Stimulated activated CD4-positive, alpha-beta T cell treated with anti-CD3 and anti-CD28 coated beads, Interleukin-15, amount 100 ng/mL, for 48 hours (primary cell): ENCODE measurements around the gene RBM39.
"Not testable (repeated sequence)": the region's sequence is repeated elsewhere in the genome, so short reads cannot be mapped to it uniquely, and the experiment has no call there.

ENCODE experiments used
- DNase-seq, 2 donors: peaks; one replicate each; pipeline ENCODE4 v3.0.0-alpha.2; 2020; ENCODE audit warnings: low read depth in 2 of 2

RBM39 gene

DNA sequence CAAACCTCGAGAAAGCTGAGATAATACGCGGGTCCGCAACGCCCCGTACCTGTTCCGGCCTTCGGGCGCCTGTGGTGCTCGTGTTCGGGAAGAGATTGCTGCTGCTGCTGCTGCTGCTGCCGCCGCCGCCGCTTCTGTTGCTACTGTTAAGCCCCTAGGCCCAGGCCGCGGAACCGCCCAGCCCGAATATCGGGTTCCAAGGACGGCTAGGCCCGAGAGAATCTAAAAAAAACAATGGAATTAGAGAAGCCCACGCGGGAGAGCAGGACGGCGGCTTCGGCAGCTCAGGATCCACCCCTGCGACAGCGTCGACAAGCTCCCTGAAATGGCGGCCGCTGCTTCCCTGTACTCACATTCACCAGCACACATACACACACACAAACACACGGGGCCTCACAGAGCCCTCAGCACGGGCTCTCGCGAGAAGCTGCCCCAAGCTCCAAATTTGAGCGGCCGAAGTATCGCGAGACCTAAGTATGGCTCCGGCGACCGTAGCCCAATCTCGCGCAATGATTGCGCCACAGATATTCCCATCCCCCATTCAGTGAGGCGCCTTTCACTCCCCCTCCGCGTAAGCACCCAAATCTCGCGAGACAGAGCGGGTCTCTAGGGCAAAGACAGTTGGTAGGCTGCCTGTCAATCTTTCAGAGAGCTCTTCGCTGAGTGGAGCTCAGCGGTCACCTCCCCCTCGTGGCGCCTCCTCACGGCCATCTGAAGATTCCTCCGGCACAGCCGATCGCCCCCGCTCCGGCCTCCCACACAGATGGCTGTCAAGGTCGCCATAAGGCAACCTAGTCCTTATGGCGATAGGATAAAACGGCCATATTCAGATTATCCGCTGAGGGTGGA is at the start of gene RBM39:
Gene RBM39, minus strand, starts transcription at position 369 of the 849 bp plus-strand sequence. CDS start 1,386 bp downstream, outside the sequence.
- DNase-seq: peak; percentile 99

DNA sequence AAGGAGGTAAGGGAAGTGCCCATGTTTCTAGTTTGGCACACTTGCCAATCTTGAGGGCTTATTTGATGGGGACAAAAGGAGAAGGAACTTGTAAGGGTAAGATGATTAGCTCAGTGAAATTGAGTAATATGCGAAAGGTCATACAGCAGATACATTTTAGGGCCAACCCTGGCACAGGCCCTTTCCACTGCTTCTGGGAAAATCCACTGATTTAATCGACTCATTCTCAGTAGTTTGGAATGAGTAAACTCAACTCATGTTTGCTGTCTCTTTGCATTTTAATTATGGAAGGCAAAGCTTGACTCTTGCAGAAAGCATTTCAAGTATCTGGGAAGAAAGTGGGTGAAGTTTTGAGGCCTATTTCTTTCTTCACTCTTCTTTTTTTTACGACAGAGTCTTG is 49.8 kb upstream of the RBM39 start:
- DNase-seq: no peak

DNA sequence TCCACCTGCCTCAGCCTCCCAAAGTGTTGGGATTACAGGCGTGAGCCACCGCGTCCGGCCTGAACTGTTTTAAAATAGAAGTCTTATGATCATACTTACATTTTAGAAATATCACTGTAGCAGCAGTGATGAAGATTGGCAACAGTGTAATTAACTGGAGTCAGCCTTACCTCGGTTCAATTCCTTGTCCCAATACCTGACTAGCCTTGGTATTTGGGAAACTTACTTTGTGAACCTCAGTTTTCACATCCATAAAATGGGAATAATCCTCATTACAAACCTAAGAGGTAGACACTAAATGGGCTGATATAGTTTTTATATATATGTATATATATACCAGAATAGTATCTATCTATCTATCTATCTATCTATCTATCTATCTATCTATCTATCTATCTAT is 49.0 kb upstream of the RBM39 start:
- DNase-seq: no peak

DNA sequence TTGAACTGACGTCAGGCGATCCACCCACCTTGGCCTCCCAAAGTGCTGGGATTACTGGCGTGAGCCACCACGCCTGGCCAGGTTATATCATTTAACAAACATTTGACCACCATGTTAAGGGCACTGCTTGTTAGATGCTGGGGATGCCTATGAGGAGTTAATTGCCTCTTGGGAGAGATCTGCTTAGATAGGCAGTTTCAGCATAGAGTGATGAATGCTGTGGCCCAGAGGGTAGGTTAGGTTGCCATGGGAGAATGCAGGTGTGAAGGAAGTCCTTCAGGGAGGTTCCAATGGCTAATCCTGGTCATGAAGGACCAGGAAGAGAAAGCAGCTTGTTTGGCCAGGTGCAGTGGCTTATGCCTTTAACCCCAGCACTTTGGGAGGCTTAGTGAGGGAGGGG is 46.7 kb upstream of the RBM39 start:
- DNase-seq: no peak

DNA sequence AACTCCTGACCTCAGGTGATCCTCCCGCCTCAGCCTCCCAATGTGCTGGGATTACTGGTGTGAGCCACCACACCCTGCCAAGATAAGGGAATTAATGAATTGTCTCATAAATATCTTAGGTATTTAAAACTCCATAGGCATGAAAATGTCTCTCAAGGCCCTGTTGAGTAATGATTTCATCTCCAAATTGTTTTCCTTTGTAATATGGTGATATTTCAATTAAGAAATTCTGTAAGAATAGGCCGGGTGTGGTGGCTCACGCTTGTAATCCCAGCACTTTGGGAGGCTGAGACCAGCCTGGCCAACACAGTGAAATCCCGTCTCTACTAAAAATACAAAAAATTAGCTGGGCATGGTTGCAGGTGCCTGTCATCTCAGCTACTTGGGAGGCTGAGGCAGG is 43.5 kb upstream of the RBM39 start:
- DNase-seq: not testable (repeated sequence)

DNA sequence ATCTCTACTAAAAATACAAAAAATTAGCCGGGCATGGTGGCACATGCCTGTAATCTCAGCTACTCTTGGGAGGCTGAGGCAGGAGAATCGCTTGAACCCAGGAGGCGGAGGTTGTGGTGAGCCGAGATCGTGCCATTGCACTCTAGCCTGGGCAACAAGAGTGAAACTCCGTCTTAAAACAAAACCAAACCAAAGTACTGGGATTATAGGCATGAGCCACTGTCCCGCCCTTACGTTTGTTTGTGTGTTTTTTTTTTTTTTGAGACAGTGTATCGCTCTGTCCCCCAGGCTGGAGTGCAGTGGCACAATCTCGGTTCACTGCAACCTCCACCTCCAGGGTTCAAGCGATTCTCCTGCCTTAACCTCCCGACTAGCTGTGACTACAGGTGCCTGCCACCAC is 41.8 kb upstream of the RBM39 start:
- DNase-seq: not testable (repeated sequence)

DNA sequence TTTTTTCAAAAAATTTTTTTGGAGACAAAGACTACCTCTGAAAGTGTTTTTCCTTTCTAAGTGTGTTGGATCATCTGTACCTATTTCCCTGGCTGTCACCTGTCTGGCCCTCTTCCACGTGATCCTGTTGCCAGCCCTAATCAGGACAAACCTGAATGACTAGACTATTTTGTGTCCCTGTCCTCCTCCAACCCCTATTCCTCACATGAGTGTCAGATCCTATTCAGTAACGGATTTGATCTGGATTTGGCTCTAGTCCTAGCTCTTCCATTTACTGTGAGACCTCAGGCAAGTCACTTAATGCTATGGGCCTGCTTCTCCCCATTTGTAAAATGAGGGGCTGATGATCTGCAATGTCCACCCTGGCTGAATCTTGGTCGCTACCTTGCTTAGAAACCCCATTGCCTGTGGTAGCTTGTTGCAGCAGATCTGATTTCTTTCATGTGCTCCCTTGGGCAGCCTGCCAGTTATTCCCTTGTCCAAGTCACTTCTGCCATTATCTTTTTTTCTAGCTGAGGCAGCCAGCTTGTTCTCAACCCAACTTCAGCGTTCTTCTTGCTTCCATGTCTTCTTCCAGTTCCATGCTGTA is 34.5 kb upstream of the RBM39 start:
- DNase-seq: no peak

DNA sequence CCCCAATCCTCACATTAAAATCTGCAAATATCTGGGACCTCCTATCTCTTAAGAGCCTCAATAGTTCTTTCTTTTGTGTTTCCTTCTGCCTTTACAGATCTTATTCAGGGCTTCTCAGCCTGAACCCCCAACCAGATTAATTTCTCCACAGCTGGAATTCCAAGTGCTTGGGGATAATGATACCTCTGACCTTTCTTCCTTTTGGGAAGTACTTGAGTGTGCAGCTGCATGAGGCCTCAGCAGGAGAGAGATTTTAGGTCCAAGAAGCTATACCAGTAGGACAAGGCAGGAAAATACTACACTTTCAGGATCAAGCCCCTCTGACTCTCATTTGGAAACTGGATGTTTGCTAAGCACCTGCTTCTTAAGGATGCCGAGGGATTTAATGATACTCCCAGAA is 32.3 kb upstream of the RBM39 start:
- DNase-seq: no peak

DNA sequence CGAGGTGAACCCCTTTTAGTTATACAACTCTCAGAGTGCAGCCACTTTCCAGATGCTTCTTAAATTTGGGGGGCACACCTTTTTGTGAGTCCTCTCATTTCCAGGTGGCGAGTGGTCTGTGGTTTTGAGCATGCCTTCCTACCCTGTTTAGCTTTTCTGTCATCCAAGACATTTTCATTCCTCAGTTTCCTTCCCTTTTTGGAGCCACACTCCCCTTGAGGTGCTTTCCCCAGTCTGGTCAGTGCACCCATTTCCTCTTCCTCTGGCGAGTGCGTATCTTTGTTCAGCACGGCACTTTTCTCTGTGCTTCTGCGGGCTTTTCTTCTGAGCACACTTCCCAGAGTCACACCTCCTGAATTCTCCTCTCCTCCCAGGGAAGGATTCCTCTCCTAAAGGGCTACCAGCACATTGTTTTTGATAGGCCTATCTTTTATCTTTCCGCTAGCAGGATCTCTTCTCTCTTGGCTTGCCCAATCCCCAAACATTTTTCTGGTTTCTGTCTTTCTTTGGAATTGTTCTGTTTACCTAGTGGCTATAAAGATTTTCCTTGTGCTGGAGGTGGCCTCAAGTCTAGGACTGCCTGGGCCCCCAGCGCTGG is 31.2 kb upstream of the RBM39 start:
- no peak for DNase-seq

DNA sequence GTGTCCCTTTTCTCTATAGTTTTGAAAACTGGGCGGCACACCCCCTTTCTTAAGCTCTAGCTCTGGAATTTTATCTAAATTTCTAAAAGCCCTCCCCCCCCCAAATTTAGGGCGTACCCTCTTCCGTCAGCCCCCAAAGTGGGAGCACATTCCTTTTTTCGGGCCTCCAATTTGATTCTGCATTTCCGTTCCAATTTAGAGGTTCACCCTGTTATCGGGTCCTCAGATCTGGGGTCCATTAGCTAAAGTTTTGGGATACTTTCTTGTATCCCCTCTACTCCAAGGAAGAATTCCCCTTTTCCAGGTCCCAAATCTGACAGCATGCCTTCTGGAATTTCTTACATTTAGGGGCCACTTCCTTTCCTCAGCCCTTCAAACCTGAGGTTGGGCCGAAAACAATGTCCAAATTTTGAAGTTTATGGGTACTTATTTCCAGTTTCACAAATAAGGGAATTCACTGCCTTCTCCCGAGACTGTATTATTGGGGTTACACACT is 30.6 kb upstream of the RBM39 start:
- no peak for DNase-seq

DNA sequence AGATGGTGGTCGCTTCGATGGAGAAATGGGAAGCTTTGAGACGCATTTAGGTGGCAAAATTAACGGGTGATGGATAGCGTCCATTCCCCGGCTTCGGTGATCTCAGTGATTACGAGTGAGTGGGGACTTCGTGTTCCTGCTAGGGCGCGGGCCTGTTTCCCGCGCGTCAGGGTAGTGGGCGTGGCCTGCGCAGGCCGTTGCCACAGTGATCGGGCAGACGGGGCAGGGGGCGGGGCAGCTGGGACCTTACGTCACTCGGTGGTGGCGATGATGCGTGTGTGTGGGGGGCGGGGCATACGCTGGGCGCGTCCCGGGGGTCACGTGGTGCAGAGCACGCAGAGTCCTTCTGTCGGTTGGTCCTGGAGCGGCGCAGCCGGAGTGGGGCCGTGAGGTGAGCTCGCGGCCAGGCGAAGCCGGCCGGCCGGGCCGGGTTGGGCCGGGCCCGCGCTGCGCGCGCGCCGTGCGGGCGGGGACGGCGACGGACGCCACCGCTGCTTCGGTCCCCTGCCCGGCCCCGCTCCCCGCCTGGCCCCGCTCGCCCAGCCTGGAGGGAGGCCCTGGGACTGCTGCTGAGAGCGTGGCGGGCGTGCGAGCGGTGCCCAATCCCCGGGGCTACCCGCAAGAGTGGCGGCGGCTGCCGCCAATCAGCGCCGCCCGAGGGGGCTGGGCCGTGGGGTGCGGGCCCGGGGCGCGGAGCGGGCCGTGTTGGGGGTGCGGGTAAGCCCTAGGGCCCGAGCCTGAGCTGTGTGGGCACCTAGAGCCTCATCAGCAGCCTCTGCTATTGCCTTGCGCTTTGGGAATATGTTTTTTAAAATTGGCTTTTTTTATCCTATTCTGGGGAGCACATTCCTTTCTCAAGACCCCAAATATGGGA is 29.9 kb upstream of the RBM39 start, which contains the start of gene PHF20:
Gene PHF20, plus strand, starts transcription at position 327 of the 874 bp plus-strand sequence. CDS start 29,508 bp downstream, outside the sequence.
- DNase-seq: peak; percentile 99 to 100

DNA sequence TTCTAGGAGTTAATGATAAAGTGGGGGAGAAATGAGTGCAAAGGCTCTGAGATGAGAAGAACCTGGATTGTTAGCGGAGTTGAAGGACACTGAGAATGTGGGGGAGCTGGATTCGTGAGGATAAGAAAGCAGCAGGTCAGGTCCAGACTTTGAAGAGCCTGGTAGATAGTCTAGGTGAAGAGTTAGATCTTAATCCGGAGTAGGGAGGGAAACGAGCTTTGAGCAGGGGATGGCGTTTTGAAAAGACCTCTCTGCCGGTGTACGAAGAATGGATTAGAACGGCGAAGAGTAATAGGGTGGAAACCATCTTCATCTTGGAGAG is 29.3 kb upstream of the RBM39 start:
- DNase-seq: no peak

DNA sequence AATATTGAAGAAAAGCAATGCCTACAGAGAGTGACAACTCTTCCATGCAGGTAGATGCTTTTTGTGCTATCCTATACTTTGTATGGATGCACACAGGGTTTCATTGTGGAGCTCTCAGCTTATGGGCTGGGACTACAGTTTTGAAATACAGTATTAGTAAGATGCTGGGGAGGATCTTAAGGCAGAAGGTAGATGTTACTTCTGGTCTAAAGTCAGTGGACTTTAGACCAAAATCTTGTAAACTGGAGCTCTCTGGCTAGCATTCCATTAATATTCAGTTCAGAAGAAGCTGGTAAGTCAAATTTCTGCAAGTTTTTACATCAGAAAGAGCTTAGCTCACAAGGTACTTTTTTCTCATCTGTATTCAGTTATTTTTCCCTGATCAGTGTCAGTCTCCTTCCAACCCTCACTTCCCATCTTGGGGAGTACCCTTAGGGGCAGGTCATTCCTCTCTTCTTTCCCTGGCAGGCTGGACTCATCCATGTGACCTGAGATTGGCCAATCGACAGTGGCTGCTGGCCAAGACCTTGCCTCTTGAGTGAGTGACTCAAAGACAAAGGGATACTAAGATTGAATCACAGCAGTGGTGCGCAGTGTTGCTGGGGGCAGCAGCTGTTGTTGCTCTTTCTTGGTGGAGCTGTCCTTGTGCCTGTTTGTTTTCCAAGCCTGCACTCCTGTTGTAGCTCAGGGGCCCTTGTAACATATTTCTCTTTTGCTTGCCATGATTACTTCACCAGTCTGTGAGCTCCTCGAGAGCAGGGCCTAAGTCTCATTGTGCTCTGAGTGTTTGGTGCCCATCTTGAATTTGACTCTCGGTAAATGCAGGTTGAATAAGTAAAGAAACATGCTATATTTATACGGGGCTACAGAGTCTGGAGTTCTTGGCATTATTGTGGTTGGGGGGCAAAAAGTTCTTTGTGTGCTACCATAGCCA is 26.9 kb upstream of the RBM39 start:
- peak; percentile 30 to 40 for DNase-seq

DNA sequence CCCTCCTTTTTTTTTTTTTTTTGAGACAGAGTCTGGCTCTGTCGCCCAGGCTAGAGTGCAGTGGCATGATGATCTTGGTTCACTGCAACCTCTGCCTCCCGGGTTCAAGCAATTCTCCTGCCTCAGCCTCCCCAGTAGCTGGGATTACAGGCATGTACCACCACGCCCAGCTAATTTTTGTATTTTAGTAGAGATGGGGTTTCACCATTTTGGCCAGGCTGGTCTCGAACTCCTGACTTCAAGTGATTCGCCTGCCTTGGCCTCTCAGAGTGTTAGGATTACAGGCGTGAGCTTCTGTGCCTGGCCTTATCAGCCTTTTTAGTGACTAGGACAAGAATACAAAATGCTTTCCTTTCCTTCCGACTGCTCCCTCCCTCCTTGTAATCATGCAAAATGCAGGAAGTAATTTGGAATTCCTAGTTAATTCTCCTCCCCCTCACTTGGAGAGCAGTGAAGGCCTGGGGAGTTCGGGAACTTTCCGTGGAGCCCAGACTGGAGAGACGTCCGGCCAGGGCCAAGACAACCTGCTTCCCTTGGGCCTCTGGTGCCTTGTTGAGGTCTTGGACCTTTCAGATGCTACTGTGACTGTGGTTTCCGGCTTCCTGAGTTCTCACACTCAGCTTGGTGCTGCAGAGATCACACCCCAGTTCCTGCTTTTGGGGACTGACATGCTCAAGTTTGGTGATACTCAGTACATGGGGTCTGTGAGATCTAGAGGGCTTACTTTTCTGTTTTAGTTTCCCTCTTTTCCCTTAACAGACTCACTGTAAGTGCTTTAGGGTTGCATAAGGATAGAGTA is 25.8 kb upstream of the RBM39 start:
- peak; percentile 26 to 35 for DNase-seq

DNA sequence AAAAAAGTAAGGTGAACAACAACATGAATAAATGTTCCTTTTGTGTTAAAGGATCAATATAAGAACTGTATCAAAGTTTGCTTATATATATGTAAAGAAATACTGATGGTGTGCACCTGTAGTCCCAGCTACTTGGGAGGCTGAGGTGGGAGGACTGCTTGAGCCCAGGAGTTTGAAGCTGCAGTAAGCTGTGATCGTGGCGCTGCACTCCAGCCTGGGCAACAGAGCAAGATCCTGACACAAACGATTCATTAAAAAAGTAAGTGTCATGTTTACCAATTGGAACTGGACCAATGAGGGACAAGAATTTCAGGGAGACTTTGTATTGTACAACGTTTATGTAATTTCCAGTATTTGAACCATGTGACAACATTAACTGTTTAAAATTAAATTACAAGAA is 24.8 kb upstream of the RBM39 start:
- DNase-seq: no peak

DNA sequence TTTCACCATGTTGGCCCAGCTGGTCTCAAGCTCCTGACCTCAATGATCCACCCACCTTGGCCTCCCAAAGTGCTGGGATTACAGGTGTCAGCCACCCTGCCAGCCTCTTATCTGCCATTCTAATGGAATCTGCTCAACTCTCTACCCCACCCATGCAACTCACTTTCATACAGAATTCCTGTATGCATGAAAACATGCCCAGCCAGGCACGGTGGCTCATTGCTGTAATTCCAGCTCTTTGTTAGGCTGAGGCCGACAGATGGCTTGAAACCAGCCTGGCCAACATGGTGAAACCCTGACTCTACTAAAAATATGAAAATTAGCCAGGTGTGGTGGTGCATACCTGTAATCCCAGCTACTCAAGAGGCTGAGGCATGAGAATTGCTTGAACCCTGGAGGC is 22.9 kb upstream of the RBM39 start:
- DNase-seq: not testable (repeated sequence)

DNA sequence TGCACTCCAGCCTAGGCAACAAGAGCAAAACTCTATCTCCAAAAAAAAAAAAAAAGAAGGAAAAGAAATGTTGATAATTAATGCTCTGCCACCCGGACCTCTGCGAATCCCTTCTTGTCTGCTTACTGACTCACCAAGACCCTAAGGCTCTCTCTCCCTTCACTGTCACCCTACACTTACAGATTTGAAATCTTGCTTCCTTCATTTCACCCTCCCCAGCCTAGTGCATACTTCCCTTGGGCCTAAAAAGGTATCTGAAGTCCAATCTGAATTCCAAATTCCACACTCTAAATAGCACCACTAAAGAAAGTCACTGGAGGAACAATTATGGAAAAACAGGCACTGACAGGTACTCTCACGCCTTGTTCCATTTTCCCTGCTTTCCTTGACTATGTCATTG is 20.4 kb upstream of the RBM39 start:
- DNase-seq: no peak

DNA sequence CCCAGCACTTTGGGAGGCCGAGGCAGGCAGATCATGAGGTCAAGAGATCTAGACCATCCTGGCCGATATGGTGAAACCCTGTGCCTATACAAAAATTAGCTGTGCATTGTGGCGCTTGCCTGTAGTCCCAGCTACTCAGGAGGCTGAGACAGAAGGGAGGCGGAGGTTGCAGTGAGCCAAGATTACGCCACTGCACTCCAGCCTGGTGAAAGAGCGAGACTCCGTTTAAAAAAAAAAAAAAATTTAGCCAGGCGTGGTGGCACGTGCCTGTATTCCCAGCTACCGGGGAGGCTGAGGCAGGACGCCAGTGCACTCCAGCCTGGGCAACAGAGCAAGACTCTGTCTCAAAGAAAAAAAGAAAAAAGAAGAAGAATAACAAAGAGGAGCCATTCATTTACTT is 19.5 kb upstream of the RBM39 start:
- not testable (repeated sequence) for DNase-seq

DNA sequence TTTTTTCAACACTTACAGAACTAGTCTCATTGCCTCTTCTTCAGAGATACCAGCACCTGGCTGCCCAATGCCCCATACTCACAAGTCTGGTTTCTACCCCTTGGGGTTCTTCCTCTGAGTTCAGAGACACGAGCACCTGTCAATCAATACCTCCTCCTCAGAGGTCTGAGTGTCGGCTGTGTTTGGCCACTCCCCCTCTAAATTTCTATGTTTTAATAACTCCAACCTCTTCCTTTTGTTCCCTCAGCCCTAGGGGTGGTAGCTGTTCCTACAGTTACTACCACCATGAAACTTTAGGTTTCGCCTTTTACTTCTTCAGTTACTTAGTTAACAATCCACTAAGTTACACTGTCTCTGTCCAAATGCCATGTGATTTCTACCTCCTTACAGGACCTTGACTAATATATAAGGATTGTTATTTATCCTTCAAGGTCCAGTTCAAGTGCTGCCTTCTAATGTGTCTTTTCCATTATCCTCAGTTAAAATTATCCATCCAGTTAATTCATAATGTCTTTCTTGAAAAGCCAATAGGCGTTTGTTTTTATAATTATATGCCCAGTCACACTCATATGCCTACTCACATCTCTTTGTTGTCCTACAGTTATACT is 15.1 kb upstream of the RBM39 start:
- no peak for DNase-seq
